NB4 (cell line): ENCODE data around the gene STK39.

Experiments used
- DNase-seq: peaks from one replicate; pipeline ENCODE4 v3.0.0; 2010; ENCODE audit warnings: low read depth
- H3K4me3 ChIP-seq: one replicate; pipeline ENCODE4 v1.5.1; 2011; ENCODE audit warnings: mild to moderate bottlenecking, low read depth, low read length, moderate library complexity
- MYC ChIP-seq: IDR thresholded peaks from 2 replicates; pipeline ENCODE4 v1.6.1; 2011; ENCODE audit warnings: low read depth, low read length
- POLR2A ChIP-seq: IDR thresholded peaks from 2 replicates; pipeline ENCODE4 v1.6.1; 2011; ENCODE audit warnings: mild to moderate bottlenecking; ENCODE audit not compliant: insufficient read length; ENCODE audit errors: extremely low read depth
- TF ChIP-seq, protein P1 (sequence below): IDR thresholded peaks from one replicate; pipeline ENCODE4 v1.5.1; 2012; ENCODE audit warnings: low read depth, low read length
- TF ChIP-seq, protein P2 (sequence below): IDR thresholded peaks from 2 replicates; pipeline ENCODE4 v1.6.1; 2011; ENCODE audit warnings: low read depth, low read length

STK39 gene

DNA sequence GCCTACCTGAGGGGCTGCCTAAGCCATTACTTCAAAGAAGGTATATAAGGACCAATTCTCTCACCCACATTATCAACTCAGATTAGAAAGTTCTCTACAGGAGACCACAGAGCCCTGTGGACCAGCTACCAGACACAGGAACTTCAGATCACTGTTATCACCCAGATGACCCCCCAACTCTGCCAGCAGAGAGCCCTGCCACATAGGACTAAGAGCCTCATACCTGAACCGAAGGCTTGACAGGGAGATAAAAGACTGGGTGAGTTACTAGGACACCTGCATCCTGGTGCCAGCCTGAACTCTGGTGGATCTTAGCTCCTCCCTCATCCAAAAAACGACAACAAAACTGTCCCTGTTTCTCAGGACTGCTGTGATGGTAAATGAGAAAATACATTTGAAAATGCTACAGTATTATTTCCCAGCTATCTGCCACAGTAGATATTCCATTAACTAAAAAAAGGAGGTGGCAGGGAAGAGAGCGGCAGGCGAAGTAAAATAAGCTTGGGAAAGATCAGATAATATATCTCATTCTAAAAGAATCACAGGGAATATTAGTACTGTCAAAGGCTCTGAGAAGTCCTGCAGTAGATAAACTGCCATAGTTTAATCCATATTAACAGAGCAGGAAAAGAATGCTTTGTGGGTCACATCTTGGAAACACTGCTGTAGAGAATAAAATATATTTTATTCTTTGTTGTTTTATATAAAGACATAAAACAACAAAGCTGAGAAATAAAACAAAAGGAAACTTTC lies 79.7 kb downstream of the STK39 start:
- no peak for TF ChIP-seq POLR2A
- no peak for TF ChIP-seq MYC
- TF ChIP-seq, protein P1, sequence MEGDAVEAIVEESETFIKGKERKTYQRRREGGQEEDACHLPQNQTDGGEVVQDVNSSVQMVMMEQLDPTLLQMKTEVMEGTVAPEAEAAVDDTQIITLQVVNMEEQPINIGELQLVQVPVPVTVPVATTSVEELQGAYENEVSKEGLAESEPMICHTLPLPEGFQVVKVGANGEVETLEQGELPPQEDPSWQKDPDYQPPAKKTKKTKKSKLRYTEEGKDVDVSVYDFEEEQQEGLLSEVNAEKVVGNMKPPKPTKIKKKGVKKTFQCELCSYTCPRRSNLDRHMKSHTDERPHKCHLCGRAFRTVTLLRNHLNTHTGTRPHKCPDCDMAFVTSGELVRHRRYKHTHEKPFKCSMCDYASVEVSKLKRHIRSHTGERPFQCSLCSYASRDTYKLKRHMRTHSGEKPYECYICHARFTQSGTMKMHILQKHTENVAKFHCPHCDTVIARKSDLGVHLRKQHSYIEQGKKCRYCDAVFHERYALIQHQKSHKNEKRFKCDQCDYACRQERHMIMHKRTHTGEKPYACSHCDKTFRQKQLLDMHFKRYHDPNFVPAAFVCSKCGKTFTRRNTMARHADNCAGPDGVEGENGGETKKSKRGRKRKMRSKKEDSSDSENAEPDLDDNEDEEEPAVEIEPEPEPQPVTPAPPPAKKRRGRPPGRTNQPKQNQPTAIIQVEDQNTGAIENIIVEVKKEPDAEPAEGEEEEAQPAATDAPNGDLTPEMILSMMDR: no peak
- TF ChIP-seq, protein P2, sequence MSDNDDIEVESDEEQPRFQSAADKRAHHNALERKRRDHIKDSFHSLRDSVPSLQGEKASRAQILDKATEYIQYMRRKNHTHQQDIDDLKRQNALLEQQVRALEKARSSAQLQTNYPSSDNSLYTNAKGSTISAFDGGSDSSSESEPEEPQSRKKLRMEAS: no peak
- H3K4me3 ChIP-seq: no peak overlapping the region
- DNase-seq: no peak

DNA sequence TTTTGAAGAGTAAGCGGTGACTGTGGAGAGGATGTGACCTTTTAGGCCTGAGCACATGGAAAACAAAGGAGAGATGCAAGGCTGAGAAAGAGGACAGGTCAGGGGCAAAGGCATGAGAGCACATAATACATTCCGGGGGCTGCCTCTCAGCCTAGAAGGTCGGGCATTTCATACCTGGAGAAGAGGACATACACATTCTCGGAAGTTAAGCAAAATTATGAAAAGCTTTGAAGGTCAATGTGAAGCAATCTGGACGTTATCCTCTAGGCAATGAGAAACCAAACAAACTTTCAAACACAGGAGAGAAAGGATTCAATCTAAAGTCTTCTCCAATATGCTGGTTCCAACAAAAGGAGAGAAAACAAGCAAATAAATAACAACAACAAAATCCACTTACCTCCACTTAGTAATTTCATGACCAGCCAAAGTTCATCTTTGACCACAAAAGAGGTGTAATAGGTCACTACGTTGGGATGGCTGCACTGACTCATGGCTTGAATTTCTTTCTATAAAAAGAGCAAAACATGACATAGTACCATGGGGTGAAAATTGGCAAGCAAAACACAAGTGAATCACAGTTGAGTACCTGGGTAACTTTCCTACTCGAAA lies 80.4 kb downstream of the STK39 start:
- H3K4me3 ChIP-seq: no peak overlapping the region
- TF ChIP-seq MYC (no peak), POLR2A (no peak)
- TF ChIP-seq, protein P2: no peak
- TF ChIP-seq, protein P1: no peak
- no peak for DNase-seq

DNA sequence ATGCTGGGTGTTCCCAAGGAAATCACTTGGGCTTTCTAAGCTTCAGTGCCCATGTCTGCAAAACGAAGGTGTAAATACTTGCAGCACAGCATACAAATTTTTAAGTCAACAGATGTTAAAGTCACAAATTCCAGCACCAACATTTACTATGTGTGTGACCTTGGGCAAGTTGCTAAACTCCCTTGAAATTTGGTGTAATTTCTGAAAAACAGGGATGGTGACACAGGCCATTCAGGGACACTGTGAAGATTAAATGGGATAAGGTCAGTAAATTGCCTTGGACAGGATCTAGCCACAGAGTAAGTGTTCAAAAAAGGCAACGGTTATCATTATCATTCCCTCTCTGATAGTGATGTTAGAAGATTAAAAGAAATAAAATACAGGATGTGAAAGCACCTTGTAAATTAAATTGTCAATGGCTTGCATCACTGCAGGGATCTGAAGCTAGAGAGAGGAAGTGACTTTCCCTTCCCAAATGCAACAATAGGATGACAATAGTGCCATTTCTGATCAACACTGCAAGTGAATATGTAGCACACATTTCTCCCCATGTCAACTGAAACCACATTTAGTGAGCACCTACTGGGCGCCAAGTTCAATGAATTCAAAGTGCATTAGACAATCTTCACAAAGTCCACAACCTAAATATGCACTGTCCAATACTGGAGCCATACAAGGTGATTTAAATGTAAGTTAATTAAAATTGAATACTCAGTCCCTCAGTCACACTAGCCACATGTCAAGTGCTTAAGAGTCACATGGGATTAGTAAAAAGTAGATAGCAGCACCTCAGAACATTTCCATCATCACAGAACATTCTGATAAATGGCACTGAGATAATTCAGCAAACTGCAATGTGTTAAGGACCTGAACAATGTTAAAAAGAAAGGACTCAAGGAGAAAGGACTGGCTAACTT lies 81.2 kb downstream of the STK39 start:
- DNase-seq: peak; percentile 19
- H3K4me3 ChIP-seq: no peak overlapping the region
- TF ChIP-seq, protein P2: no peak
- TF ChIP-seq, protein P1: no peak
- TF ChIP-seq POLR2A (no peak), MYC (no peak)

DNA sequence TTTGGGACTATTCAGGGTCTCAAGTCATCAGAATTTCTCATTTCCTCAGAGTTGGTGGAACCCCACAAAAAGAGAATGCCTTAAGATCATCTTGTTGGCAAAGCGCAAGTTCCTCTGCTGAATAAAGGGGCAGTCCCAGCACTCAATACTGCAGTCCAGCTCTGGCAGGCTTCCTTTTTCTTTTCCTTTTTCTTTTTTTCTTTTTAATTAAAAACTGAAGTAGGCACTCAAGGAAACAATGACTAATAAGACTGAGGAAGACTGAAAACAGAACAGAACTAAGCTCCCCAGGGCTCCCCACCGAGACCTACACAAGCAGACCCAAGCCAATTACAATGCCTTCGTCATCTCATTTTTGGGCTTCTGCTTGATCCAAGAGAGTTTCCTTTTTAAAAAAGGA lies 82.0 kb downstream of the STK39 start:
- H3K4me3 ChIP-seq: no peak overlapping the region
- TF ChIP-seq POLR2A (no peak), MYC (no peak)
- TF ChIP-seq, protein P2: no peak
- TF ChIP-seq, protein P1: no peak

DNA sequence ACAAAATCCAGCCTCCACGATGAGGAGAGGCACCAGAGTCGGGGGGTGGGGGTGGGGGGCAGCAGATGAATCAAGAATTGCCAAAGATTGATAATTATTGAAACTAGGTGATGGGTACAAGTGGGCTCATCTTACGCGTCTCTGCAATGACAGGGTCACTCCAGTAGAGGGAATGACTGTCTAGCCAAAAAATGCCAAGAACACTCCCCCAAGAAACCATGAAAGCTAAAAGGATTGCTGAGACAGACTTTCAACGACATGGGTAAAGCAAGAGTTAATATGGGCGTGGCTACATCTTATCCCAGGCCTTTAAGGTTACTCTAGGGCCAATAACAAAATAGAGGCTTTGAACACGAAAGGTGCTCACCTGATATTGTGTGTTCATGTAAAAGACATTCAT lies 86.5 kb downstream of the STK39 start:
- peak; percentile 63 for DNase-seq
- H3K4me3 ChIP-seq: no peak overlapping the region
- TF ChIP-seq, protein P2: no peak
- TF ChIP-seq, protein P1: peak; percentile 57
- TF ChIP-seq POLR2A: no peak
- TF ChIP-seq MYC: no peak

More for the DNA sequence above, 82.0 kb downstream of the STK39 start:
- peak; percentile 24 for DNase-seq
